Measurements from ENCODE around the gene JUP.

- TF ChIP-seq SIN3A (IDR thresholded peaks at IDR 0.05; ENCODE audit: borderline replicate concordance, insufficient read depth, low read length) (no peak), TAF1 (IDR thresholded peaks at IDR 0.05; ENCODE audit: borderline replicate concordance, insufficient read depth, low read length) (no peak), POLR2AphosphoS5 (IDR thresholded peaks at IDR 0.05; ENCODE audit: low read depth, low read length) (no peak), REST (IDR thresholded peaks at IDR 0.05; ENCODE audit: insufficient read depth in 1 of 2, low read depth in 2 of 2, low read length in 2 of 2) (no peak), FOXP2 (optimal IDR thresholded peaks at IDR 0.05; ENCODE audit: borderline replicate concordance, extremely low read depth, extremely low read length, insufficient read depth) (no peak)
Observed at GRCh38 chr17:41813699-41814124, 27.2 kb upstream of the JUP start.

Data from PFSK-1 (cell line).